GM06990 (cell line): ENCODE results near the gene RNF180.
A peak's percentile ranks its signal among the peaks of the same experiment; 100 is the strongest.

Experiments
- DNase-seq: peaks from one replicate; pipeline ENCODE4 v3.0.0-alpha.2; 2011; ENCODE audit not compliant: insufficient read length; ENCODE audit errors: extremely low read depth
- H3K27me3 ChIP-seq: replicated peaks from 2 replicates; pipeline ENCODE4 v1.6.0; 2011; ENCODE audit warnings: low read length; ENCODE audit not compliant: control insufficient read depth, insufficient read depth
- H3K36me3 ChIP-seq: 2 replicates; pipeline ENCODE4 v1.5.1; 2011; ENCODE audit warnings: low read length; ENCODE audit not compliant: control insufficient read depth, insufficient read depth
- H3K4me3 ChIP-seq: replicated peaks from 2 replicates; pipeline ENCODE4 v1.5.1; 2011; ENCODE audit warnings: low read depth, mild to moderate bottlenecking, control low read depth, low read length
- TF ChIP-seq, protein P1 (sequence below): IDR thresholded peaks from 2 replicates; pipeline ENCODE4 v1.5.1; 2011; ENCODE audit warnings: low read length, control low read depth, mild to moderate bottlenecking, inconsistent platforms; ENCODE audit not compliant: insufficient read depth, poor library complexity, severe bottlenecking

RNF180 gene

DNA sequence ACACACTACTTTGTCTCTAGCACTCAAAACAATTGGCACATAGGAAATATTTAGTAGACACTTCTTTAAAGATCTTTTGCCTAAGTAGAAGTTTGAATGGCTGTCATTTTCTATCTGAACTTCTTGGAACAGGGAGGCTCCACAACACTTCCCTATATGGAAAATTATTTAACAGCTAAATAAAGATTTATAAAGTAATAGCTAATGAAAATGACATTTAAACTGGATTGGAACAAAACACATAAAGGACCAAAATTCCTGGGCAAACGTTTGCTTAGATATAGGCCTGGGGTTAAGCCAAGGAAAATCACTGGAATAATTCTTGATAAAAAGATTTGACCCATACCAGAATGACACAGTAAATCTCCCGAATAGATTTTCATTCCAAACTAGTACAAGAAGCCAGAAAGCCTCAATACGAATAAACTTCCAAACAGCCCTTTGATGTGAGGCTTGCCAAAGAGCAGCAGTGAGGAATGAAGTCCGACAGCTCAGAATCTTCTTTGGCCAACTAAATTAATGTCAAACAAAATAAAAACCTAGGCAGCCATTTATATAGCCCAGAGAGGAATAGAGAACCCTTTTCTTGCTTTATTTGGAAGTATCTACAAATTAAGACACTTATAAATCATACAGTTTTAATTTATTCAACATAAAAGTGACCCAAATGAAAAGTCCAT, 20.3 kb upstream of the RNF180 start:
- DNase-seq = no peak
- Histone ChIP-seq H3K27me3 (no peaks in the 10 kb centered on the region), H3K36me3 (no peaks in the 10 kb centered on the region), H3K4me3 (no peak overlapping the region)
- TF ChIP-seq, protein P1, sequence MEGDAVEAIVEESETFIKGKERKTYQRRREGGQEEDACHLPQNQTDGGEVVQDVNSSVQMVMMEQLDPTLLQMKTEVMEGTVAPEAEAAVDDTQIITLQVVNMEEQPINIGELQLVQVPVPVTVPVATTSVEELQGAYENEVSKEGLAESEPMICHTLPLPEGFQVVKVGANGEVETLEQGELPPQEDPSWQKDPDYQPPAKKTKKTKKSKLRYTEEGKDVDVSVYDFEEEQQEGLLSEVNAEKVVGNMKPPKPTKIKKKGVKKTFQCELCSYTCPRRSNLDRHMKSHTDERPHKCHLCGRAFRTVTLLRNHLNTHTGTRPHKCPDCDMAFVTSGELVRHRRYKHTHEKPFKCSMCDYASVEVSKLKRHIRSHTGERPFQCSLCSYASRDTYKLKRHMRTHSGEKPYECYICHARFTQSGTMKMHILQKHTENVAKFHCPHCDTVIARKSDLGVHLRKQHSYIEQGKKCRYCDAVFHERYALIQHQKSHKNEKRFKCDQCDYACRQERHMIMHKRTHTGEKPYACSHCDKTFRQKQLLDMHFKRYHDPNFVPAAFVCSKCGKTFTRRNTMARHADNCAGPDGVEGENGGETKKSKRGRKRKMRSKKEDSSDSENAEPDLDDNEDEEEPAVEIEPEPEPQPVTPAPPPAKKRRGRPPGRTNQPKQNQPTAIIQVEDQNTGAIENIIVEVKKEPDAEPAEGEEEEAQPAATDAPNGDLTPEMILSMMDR = no peak

- no peaks in the 10 kb centered on the region for H3K27me3 ChIP-seq
- H3K36me3 ChIP-seq = no peaks in the 10 kb centered on the region
- TF ChIP-seq, protein P1 = no peak
- no peak overlapping the region for H3K4me3 ChIP-seq
- DNase-seq = no peak
These were observed 18.3 kb upstream of the RNF180 start for GRCh38 chr5:64147379-64147778.

DNA sequence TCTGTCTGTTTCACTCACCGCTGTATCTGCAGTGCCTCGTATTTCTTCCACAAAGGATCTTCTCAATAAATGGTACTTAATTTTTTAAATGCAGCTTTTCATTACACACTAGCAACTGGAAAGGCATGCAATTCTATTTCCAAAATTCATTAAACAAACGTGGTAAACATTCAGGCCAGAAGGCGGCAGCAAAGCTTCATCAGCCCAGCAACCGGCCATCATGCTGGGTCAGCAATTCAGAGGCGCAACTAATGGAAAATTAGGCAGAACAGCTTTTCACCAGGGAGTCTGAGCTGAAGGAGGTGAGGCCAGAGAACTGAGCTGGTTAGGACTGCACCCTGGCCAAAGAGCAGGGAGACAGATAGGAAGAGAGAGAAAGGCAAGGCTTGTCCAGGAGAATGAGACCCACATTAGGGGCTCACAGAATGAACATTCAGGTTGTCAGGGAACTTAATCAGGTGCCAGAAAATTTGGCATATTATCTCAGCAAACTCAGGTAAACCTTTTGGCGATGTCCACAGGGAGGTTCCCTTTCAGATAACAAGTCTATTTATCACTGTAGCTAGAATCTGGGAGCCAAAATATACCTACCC, 17.7 kb upstream of the RNF180 start:
- Histone ChIP-seq H3K36me3 (no peaks in the 10 kb centered on the region), H3K27me3 (no peaks in the 10 kb centered on the region), H3K4me3 (no peak overlapping the region)
- TF ChIP-seq, protein P1 = peak; percentile 77
- no peak for DNase-seq

DNA sequence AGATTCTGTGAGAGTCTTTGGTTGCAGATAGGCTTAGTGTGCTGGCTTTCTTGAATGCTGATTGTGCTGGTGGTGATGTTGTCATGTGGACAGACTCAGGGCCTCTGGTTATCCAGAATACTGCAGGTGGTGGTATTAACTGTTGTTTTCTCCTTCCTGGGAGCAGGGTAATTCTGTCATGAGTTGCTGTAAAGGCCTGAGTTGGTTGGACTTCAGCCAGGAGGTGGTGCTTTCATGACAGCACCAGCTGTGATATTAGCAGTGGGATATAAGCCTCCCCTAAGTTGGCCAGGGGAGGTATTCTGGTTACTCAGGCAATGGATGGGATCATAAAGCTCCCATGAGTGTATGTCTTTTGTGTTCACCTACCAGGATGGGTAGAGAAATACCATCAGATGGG, 16.4 kb upstream of the RNF180 start:
- H3K36me3 ChIP-seq = no peaks in the 10 kb centered on the region
- no peak for DNase-seq
- no peaks in the 10 kb centered on the region for H3K27me3 ChIP-seq
- TF ChIP-seq, protein P1 = no peak
- no peak overlapping the region for H3K4me3 ChIP-seq

DNA sequence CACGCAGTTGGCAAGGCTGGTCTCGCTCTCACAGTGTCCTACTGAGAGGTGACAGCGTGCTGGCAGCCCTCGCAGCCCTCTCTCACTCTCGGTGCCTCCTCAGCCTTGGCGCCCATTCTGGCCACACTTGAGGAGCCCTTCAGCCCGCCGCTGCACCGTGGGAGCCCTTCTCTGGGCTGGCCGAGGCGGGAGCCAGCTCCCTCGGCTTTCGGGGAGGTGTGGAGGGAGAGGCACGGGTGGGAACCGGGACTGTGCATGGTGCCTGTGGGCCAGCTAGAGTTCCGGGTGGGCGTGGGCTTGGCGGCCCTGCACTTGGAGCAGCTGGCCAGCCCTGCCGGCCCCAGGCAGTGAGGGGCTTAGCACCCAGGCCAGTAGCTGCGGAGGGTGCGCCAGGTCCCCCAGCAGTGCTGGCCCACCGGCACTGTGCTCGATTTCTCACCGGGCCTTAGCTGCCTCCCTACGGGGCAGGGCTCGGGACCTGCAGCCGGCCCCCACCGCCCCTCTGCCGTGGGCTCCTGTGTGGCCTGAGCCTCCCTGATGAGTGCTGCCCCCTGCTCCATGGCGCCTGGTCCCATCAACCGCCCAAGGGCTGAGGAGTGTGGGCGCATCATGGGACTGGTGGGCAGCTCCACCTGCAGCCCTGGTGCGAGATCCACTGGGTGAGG, 15.7 kb upstream of the RNF180 start:
- H3K27me3 ChIP-seq = no peaks in the 10 kb centered on the region
- H3K36me3 ChIP-seq = no peaks in the 10 kb centered on the region
- no peak overlapping the region for H3K4me3 ChIP-seq
- TF ChIP-seq, protein P1 = no peak
- DNase-seq = no peak
